Cardiac ventricle fibroblast (primary cell): ENCODE measurements around the gene C1QA. TPM values are rescaled to one million over a fixed set of nuclear protein-coding genes. Genes with fewer than 3 reads are reported as not detected.

Source experiments
- total RNA-seq: library from RNA; depleted of rRNA; stranded (reverse); fragments of >200 nt; gene quantifications from 2 replicates; pipeline ENCODE4 v1.2.3, GENCODE V29; 2015

The C1QA gene
- total RNA-seq: not detected in 2 replicates

GRCh38 chr1:22636353-22636752, at the start of gene C1QA:
Gene C1QA, plus strand, starts transcription at chr1:22636628. Its CDS starts 989 bp downstream, at chr1:22637617.

GRCh38 chr1:22643381-22643780, 7.0 kb downstream of the C1QA start, which contains the start of gene C1QC:
Gene C1QC, plus strand, starts transcription at chr1:22643633. Its CDS starts 391 bp downstream, at chr1:22644024.

GRCh38 chr1:22652881-22653316, 16.5 kb downstream of the C1QA start, which contains the start of gene C1QB:
Gene C1QB, plus strand, starts transcription at chr1:22653236. Its CDS starts 6,227 bp downstream, at chr1:22659463.

Other genes starting within 250 kb of the C1QA start
- 9.0 and 9.4 TPM in 2 replicates for gene ZBTB40, start 184.8 kb upstream of the C1QA start, total RNA-seq
- gene EPHA8, start 73.1 kb upstream of the C1QA start, total RNA-seq: not detected in 2 replicates
- not detected in 2 replicates for gene C1QC, start 7.0 kb downstream of the C1QA start, total RNA-seq
- not detected in 2 replicates for gene C1QB, start 16.6 kb downstream of the C1QA start, total RNA-seq
- gene EPHB2, start 74.2 kb downstream of the C1QA start, total RNA-seq: 1.9 TPM in 2 replicates